Neural cell (in vitro differentiated cells): ENCODE measurements around the gene SHANK1. TPM values are rescaled to one million over a fixed set of nuclear protein-coding genes. Genes with fewer than 3 reads are reported as not detected.
"Not testable (repeated sequence)": the region's sequence is repeated elsewhere in the genome, so short reads cannot be mapped to it uniquely, and the experiment has no call there.

Experiments
- H2AFZ ChIP-seq: fragments of 200-600, 300-800 bp; sonication (generic), shearing (Covaris generic); 2 replicates; pipeline ENCODE4 v1.6.0; 2014; ENCODE audit warnings: low read depth, mild to moderate bottlenecking, antibody characterized with exemption, low read length, moderate library complexity
- H3F3A ChIP-seq: fragments of 200-600 bp; shearing (Covaris generic); 2 replicates; pipeline ENCODE4 v1.6.1; 2016; ENCODE audit warnings: mild to moderate bottlenecking, moderate library complexity, mixed read lengths, antibody characterized with exemption, low read length; ENCODE audit not compliant: insufficient read depth, poor library complexity, severe bottlenecking
- H3K27ac ChIP-seq: fragments of 200-600, 300-800 bp; sonication (generic), shearing (Covaris generic); 2 replicates; pipeline ENCODE4 v1.5.1; 2014; ENCODE audit warnings: mild to moderate bottlenecking, low read length, moderate library complexity
- H3K27me3 ChIP-seq: fragments of 300-800, 200-600 bp; sonication (generic), shearing (Covaris generic); 2 replicates; pipeline ENCODE4 v1.6.0; 2014; ENCODE audit warnings: mild to moderate bottlenecking, low read depth, low read length, moderate library complexity; ENCODE audit not compliant: insufficient read depth
- H3K36me3 ChIP-seq: fragments of 300-800, 200-600 bp; sonication (generic), shearing (Covaris generic); 2 replicates; pipeline ENCODE4 v1.5.1; 2014; ENCODE audit warnings: mild to moderate bottlenecking, antibody characterized with exemption, low read length, moderate library complexity; ENCODE audit not compliant: insufficient read depth
- H3K4me2 ChIP-seq: fragments of 300-800, 200-600 bp; sonication (generic), shearing (Covaris generic); 2 replicates; pipeline ENCODE4 v1.6.0; 2014; ENCODE audit warnings: mild to moderate bottlenecking, low read length
- H3K4me3 ChIP-seq: fragments of 300-800, 200-600 bp; sonication (generic), shearing (Covaris generic); 2 replicates; pipeline ENCODE4 v1.5.1; 2014; ENCODE audit warnings: mild to moderate bottlenecking, low read length, moderate library complexity
- H3K79me2 ChIP-seq: fragments of 200-600 bp; shearing (Covaris generic); replicated peaks from 2 replicates; pipeline ENCODE4 v1.6.0; 2014; ENCODE audit warnings: mild to moderate bottlenecking, low read length, moderate library complexity; ENCODE audit not compliant: insufficient read depth
- H3K9ac ChIP-seq: fragments of 300-800, 200-600 bp; sonication (generic), shearing (Covaris generic); 2 replicates; pipeline ENCODE4 v1.6.1; 2016; ENCODE audit warnings: mild to moderate bottlenecking, low read length, mixed read lengths
- H3K9me2 ChIP-seq: fragments of 200-600 bp; shearing (Covaris generic); 2 replicates; pipeline ENCODE4 v1.6.1; 2016; ENCODE audit warnings: mild to moderate bottlenecking, low read length, mixed read lengths; ENCODE audit not compliant: insufficient read depth
- H3K9me3 ChIP-seq: fragments of 200-600, 300-800 bp; sonication (generic), shearing (Covaris generic); 2 replicates; pipeline ENCODE4 v1.6.1; 2016; ENCODE audit warnings: mild to moderate bottlenecking, mixed run types, low read length, moderate library complexity, mixed read lengths
- H4K20me1 ChIP-seq: fragments of 200-600 bp; shearing (Covaris generic); 2 replicates; pipeline ENCODE4 v1.6.1; 2016; ENCODE audit warnings: mild to moderate bottlenecking, mixed run types; ENCODE audit not compliant: insufficient read depth
- polyA plus RNA-seq: library from polyadenylated mRNA; depleted of rRNA; stranded (reverse); fragments of >200 nt; gene quantifications from 2 replicates; pipeline ENCODE4 v1.2.3, GENCODE V29; 2014

Gene SHANK1
- polyA plus RNA-seq, 1 donor from 2014 or later = 7.9 TPM

GRCh38 chr19:50619184-50619583, 100.4 kb downstream of the SHANK1 start:
- not testable (repeated sequence) for H3K9ac ChIP-seq, H3K27me3 ChIP-seq, H3K4me3 ChIP-seq, H3K27ac ChIP-seq, H3K9me3 ChIP-seq, H3K79me2 ChIP-seq, H3K4me2 ChIP-seq, H4K20me1 ChIP-seq, H3F3A ChIP-seq, H2AFZ ChIP-seq, H3K9me2 ChIP-seq, H3K36me3 ChIP-seq

- not testable (repeated sequence) for H3K36me3 ChIP-seq, H3F3A ChIP-seq, H4K20me1 ChIP-seq, H3K27me3 ChIP-seq, H3K79me2 ChIP-seq, H3K4me3 ChIP-seq, H2AFZ ChIP-seq, H3K4me2 ChIP-seq, H3K9me2 ChIP-seq, H3K27ac ChIP-seq, H3K9me3 ChIP-seq, H3K9ac ChIP-seq
Observed at GRCh38 chr19:50618379-50618778, 101.2 kb downstream of the SHANK1 start.

GRCh38 chr19:50612504-50613404, 106.8 kb downstream of the SHANK1 start:
- not testable (repeated sequence) for H3K27ac ChIP-seq, H3F3A ChIP-seq, H3K4me2 ChIP-seq, H3K79me2 ChIP-seq, H3K9me2 ChIP-seq, H4K20me1 ChIP-seq, H3K27me3 ChIP-seq, H3K9me3 ChIP-seq, H2AFZ ChIP-seq, H3K9ac ChIP-seq, H3K4me3 ChIP-seq, H3K36me3 ChIP-seq

Other genes with a start within 250 kb of the SHANK1 start
- 233 and 270 TPM in 2 replicates for gene EMC10, start 243.3 kb downstream of the SHANK1 start, polyA plus RNA-seq
- 3.3 and 6.5 TPM in 2 replicates for gene GARIN5A, start 243.0 kb downstream of the SHANK1 start, polyA plus RNA-seq
- 6.6 and 10.7 TPM in 2 replicates for gene JOSD2, start 208.6 kb downstream of the SHANK1 start, polyA plus RNA-seq
- 0.98 TPM in 1 of 2 replicates, not detected in the other for gene ASPDH, start 205.9 kb downstream of the SHANK1 start, polyA plus RNA-seq
- gene LRRC4B, start 151.4 kb downstream of the SHANK1 start, polyA plus RNA-seq = 83.1 and 98.9 TPM in 2 replicates
- gene SYT3, start 79.9 kb downstream of the SHANK1 start, polyA plus RNA-seq = 14.8 and 18.6 TPM in 2 replicates
- 17.0 and 28.3 TPM in 2 replicates for gene C19orf81, start 70.4 kb downstream of the SHANK1 start, polyA plus RNA-seq
- 18.4 and 19.5 TPM in 2 replicates for gene CLEC11A, start 3.6 kb upstream of the SHANK1 start, polyA plus RNA-seq
- gene GPR32, start 50.7 kb upstream of the SHANK1 start, polyA plus RNA-seq = not detected in 2 replicates
- gene ACP4, start 70.6 kb upstream of the SHANK1 start, polyA plus RNA-seq = not detected in 2 replicates
- not detected in 2 replicates for gene KLK1, start 104.0 kb upstream of the SHANK1 start, polyA plus RNA-seq
- gene KLK15, start 113.8 kb upstream of the SHANK1 start, polyA plus RNA-seq = not detected in 2 replicates
- not detected in 2 replicates for gene KLK3, start 135.1 kb upstream of the SHANK1 start, polyA plus RNA-seq
- not detected in 2 replicates for gene KLK2, start 153.6 kb upstream of the SHANK1 start, polyA plus RNA-seq
- gene KLK4, start 191.6 kb upstream of the SHANK1 start, polyA plus RNA-seq = not detected in 2 replicates
- not detected in 2 replicates for gene KLK5, start 233.2 kb upstream of the SHANK1 start, polyA plus RNA-seq
- gene KLK6, start 249.8 kb upstream of the SHANK1 start, polyA plus RNA-seq = not detected in 2 replicates